ENCODE measurements around the gene PALD1. TPM values are rescaled to one million over a fixed set of nuclear protein-coding genes. Genes with fewer than 3 reads are reported as not detected.

PALD1 gene
- total and polyA plus RNA-seq, 12 donors = 2.0 to 16.2 (median 7.4) TPM

DNA sequence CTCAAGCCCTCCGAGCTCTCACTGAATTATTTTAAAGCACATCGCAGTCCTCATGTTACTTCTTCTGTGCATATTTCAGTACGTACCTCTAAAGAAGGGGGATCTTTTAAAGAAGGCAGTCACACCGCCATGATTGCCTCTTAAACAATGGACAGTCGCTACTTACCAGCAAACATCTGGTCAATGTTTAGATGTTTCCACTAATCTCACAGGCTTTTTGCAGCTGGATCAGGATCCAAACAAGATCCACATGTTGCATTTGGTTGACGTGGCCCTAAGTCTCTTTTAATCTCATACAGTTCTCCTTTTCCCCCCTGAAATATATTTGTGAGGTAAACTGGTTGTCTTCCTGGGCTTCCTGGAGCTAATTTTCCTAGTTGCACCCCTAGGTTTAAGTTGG, 74.0 kb downstream of the PALD1 start:
- TF ChIP-seq CTCF (IDR thresholded peaks at IDR 0.05) = no peak
- no peak for TF ChIP-seq POLR2A (IDR thresholded peaks at IDR 0.05)
- DNase-seq = no peak
- H3K9me3 ChIP-seq (replicated peaks in 1 of 3) = no peaks in the 10 kb centered on the region
- intact Hi-C loops (cut with DNase I) = loop anchor here in 1 of 2 donors (5.0 kb wide), 1 partner anchor 330 kb away; no protein-coding TSS in a partner anchor
- no peak overlapping the region for H3K27ac ChIP-seq
- WGBS, 4 donors = 90 to 95% (median 94%) methylated on average over 6 of the region's 6 CpGs
- no peak overlapping the region for H3K4me3 ChIP-seq
- H3K36me3 ChIP-seq (replicated peaks in 1 of 2) = no peaks in the 10 kb centered on the region
- H3K4me1 ChIP-seq (replicated peaks in 1 of 2) = no peaks in the 10 kb centered on the region
- no peaks in the 10 kb centered on the region for H3K27me3 ChIP-seq

GRCh38 chr10:70555371-70555770, 76.8 kb downstream of the PALD1 start:
- no peaks in the 10 kb centered on the region for H3K36me3 ChIP-seq (replicated peaks in 1 of 2)
- no peaks in the 10 kb centered on the region for H3K9me3 ChIP-seq (replicated peaks in 1 of 3)
- TF ChIP-seq POLR2A (IDR thresholded peaks at IDR 0.05) (no peak), CTCF (IDR thresholded peaks at IDR 0.05) (no peak)
- WGBS, 4 donors = 86 to 91% (median 89%) methylated on average over 8 to 11 of the region's 11 CpGs
- H3K27me3 ChIP-seq = no peaks in the 10 kb centered on the region
- no peaks in the 10 kb centered on the region for H3K4me1 ChIP-seq (replicated peaks in 1 of 2)
- H3K4me3 ChIP-seq = no peak overlapping the region
- intact Hi-C loops (cut with DNase I) = loop anchor here in 1 of 2 donors (5.0 kb wide), 1 partner anchor 202 kb away; no protein-coding TSS in a partner anchor
- no peak overlapping the region for H3K27ac ChIP-seq
- no peak for DNase-seq

- DNase-seq = no peak
- H3K9me3 ChIP-seq (replicated peaks in 1 of 3) = no peaks in the 10 kb centered on the region
- H3K36me3 ChIP-seq (replicated peaks in 1 of 2) = no peaks in the 10 kb centered on the region
- H3K27ac ChIP-seq = no peak overlapping the region
- WGBS, 4 donors = 91 to 96% (median 95%) methylated on average over 6 to 11 of the region's 11 CpGs
- intact Hi-C loops (cut with DNase I) = loop anchor here in 1 of 2 donors (5.0 kb wide), 1 partner anchor 200 kb away; no protein-coding TSS in a partner anchor
- no peaks in the 10 kb centered on the region for H3K4me1 ChIP-seq (replicated peaks in 1 of 2)
- H3K4me3 ChIP-seq = no peak overlapping the region
- H3K27me3 ChIP-seq = no peaks in the 10 kb centered on the region
- TF ChIP-seq CTCF (IDR thresholded peaks at IDR 0.05) = no peak
- TF ChIP-seq POLR2A (IDR thresholded peaks at IDR 0.05) = no peak
Measured at GRCh38 chr10:70557086-70557845, 78.7 kb downstream of the PALD1 start.

GRCh38 chr10:70557876-70558275, 79.3 kb downstream of the PALD1 start:
- no peak for DNase-seq
- no peaks in the 10 kb centered on the region for H3K27me3 ChIP-seq
- intact Hi-C loops (cut with DNase I) = loop anchor here in 1 of 2 donors (5.0 kb wide), 1 partner anchor 199 kb away; no protein-coding TSS in a partner anchor
- no peak overlapping the region for H3K27ac ChIP-seq
- no peaks in the 10 kb centered on the region for H3K4me1 ChIP-seq (replicated peaks in 1 of 2)
- TF ChIP-seq POLR2A (IDR thresholded peaks at IDR 0.05) (no peak), CTCF (IDR thresholded peaks at IDR 0.05) (no peak)
- no peak overlapping the region for H3K4me3 ChIP-seq
- no peaks in the 10 kb centered on the region for H3K36me3 ChIP-seq (replicated peaks in 1 of 2)
- no peaks in the 10 kb centered on the region for H3K9me3 ChIP-seq (replicated peaks in 1 of 3)
- WGBS, 4 donors = 69 to 100% (median 89%) methylated on average over 1 to 2 of the region's 2 CpGs

All from adrenal gland (tissue), 12 donors.